Measurements from ENCODE around the gene APEH.

DNA sequence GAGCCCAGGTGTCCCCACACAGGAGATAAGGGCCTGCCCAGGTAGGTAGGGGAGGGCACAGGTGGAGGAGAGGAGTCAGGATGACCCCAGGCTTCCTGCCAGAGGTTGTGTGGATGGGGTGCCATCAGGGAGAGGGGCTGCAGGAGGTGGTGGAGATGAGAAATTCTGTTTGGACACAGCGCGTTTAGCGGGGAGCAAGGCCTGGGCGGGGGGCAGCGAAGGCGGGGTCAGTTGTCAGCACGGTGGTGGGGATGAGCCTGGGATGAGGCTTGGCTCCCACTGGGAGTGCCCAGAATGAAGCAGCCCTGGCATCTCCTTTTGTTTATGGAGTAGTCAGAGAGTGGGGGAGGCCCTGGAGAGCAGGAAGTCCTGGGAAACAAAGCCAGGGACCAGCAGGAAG, 29.8 kb downstream of the APEH start:
- no peak for TF ChIP-seq POLR2A (IDR thresholded peaks at IDR 0.05)
- TF ChIP-seq, protein P1, sequence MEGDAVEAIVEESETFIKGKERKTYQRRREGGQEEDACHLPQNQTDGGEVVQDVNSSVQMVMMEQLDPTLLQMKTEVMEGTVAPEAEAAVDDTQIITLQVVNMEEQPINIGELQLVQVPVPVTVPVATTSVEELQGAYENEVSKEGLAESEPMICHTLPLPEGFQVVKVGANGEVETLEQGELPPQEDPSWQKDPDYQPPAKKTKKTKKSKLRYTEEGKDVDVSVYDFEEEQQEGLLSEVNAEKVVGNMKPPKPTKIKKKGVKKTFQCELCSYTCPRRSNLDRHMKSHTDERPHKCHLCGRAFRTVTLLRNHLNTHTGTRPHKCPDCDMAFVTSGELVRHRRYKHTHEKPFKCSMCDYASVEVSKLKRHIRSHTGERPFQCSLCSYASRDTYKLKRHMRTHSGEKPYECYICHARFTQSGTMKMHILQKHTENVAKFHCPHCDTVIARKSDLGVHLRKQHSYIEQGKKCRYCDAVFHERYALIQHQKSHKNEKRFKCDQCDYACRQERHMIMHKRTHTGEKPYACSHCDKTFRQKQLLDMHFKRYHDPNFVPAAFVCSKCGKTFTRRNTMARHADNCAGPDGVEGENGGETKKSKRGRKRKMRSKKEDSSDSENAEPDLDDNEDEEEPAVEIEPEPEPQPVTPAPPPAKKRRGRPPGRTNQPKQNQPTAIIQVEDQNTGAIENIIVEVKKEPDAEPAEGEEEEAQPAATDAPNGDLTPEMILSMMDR (IDR thresholded peaks at IDR 0.05): no peak

Measured in adrenal gland (tissue), 5 donors.